ENCODE measurements around the gene RUFY4.
"Not testable (repeated sequence)": the region's sequence is repeated elsewhere in the genome, so short reads cannot be mapped to it uniquely, and the experiment has no call there.

Gene RUFY4

DNA sequence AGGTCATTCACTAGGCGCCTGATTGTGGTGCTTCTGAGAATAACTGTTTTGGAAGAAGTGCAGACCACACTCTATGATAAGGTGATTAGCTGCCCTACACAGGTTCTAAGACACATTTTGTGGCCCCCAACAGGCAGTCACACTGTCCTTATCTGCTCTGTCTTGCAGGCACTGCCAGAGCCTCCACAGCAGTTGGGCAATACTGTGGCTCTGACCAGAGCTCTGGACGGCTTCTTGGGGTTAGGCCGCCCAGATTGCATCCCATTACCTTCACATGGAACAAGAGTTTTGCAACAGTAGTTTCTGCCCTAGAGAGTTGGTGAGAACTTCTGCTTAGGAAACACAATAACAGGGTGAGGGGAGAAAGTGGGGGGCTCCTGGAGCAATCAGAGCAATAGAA is 22.7 kb downstream of the RUFY4 start:
- no peak for DNase-seq (ENCODE audit: extremely low read depth, low read depth)
- TF ChIP-seq, protein P1, sequence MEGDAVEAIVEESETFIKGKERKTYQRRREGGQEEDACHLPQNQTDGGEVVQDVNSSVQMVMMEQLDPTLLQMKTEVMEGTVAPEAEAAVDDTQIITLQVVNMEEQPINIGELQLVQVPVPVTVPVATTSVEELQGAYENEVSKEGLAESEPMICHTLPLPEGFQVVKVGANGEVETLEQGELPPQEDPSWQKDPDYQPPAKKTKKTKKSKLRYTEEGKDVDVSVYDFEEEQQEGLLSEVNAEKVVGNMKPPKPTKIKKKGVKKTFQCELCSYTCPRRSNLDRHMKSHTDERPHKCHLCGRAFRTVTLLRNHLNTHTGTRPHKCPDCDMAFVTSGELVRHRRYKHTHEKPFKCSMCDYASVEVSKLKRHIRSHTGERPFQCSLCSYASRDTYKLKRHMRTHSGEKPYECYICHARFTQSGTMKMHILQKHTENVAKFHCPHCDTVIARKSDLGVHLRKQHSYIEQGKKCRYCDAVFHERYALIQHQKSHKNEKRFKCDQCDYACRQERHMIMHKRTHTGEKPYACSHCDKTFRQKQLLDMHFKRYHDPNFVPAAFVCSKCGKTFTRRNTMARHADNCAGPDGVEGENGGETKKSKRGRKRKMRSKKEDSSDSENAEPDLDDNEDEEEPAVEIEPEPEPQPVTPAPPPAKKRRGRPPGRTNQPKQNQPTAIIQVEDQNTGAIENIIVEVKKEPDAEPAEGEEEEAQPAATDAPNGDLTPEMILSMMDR (IDR thresholded peaks at IDR 0.05; ENCODE audit: low read depth, low read length): no peak

DNA sequence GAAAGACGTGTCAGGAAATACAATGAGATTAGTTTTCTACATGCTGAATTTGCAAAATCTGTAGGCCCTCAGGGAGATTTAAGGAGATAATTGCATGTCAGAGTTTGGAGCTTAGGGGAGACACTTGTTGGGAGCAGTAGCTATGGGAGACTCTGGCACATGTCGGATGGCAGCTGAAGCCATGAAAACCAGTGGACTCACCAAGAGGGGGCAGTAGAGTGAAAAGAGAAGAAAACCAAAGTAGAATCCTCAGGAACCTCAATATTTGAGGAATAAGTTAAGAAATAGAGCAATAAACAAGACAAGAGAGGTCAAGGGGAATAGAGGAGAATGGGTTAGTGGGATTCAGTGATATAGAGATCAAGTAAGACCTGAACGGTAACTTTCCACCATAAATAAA is 24.8 kb downstream of the RUFY4 start:
- TF ChIP-seq, protein P1 (IDR thresholded peaks at IDR 0.05; ENCODE audit: low read depth, low read length): no peak
- DNase-seq (ENCODE audit: extremely low read depth, low read depth): no peak

- TF ChIP-seq, protein P1 (IDR thresholded peaks at IDR 0.05; ENCODE audit: low read depth, low read length): no peak
- no peak for DNase-seq (ENCODE audit: extremely low read depth, low read depth)
Measured at GRCh38 chr2:218095853-218096252, 26.8 kb downstream of the RUFY4 start.

- DNase-seq (ENCODE audit: extremely low read depth, low read depth): no peak
- TF ChIP-seq, protein P1 (IDR thresholded peaks at IDR 0.05; ENCODE audit: low read depth, low read length): no peak
Measured at GRCh38 chr2:218097975-218098374, 28.9 kb downstream of the RUFY4 start.

GRCh38 chr2:218108834-218109233 is 39.8 kb downstream of the RUFY4 start:
- DNase-seq (ENCODE audit: extremely low read depth, low read depth): not testable (repeated sequence)

DNA sequence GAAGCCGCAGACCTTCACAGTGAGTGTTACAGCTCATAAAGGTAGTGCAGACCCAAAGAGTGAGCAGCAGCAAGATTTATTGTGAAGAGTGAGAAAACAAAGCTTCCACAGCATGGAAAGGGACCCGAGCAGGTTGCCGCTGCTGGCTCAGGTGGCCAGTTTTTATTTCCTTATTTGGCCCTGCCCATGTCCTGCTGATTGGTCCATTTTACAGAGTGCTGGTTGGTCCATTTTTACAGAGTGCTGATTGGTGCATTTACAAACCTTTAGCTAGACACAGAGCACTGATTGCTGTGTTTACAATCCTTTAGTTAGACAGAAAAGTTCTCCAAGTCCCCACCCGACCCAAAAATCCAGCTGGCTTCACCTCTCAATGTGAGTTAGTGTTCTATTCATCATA is 52.7 kb downstream of the RUFY4 start:
- not testable (repeated sequence) for DNase-seq (ENCODE audit: extremely low read depth, low read depth)

DNA sequence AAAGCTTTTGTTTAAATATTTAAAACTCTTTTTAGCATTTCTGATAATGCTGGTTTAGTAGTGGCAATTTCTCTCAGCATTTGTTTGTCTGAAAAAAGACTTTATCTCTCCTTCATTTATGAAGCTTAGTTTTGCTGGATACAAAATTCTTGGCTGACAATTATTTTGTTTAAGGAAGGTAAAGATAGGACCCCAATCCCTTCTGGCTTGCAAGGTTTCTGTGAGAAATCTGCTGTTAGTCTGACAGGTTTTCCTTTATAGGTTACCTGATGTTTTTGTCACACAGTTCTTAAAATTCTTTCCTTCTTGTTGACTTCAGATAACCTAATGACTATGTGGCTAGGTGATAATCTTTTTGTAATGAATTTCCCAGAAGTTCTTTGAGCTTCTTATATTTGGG is 53.2 kb downstream of the RUFY4 start:
- DNase-seq (ENCODE audit: extremely low read depth, low read depth): not testable (repeated sequence)

GRCh38 chr2:218123986-218124385 is 54.9 kb downstream of the RUFY4 start:
- DNase-seq (ENCODE audit: extremely low read depth, low read depth): no peak
- TF ChIP-seq, protein P1 (IDR thresholded peaks at IDR 0.05; ENCODE audit: low read depth, low read length): no peak

GRCh38 chr2:218125095-218125494 is 56.0 kb downstream of the RUFY4 start:
- TF ChIP-seq, protein P1 (IDR thresholded peaks at IDR 0.05; ENCODE audit: low read depth, low read length): no peak
- DNase-seq (ENCODE audit: extremely low read depth, low read depth): no peak
